ENCODE measurements around the gene RAB1A.

Gene RAB1A

DNA sequence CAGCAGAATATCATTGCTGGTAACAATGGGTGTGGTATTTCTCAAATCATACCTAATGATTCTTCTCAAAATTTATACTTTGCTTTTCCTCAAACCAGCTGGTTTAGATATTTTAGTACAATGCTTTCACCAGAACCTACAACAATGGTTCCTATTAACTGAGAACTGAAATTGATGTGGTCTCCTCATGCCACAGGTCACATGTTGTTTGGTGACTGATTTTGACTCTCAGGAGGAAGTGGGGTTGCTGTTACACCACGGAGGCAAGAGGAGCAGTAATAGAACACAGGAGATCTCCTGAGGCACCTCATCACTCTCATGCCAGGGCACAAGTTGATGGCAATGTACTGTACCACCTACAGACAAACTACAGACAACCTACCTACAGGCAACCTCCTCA lies 76.7 kb downstream of the RAB1A start:
- H3K4me3 ChIP-seq (ENCODE audit: low read length) = no peak overlapping the region
- DNase-seq (ENCODE audit: low read depth) = no peak
- TF ChIP-seq, protein P1, sequence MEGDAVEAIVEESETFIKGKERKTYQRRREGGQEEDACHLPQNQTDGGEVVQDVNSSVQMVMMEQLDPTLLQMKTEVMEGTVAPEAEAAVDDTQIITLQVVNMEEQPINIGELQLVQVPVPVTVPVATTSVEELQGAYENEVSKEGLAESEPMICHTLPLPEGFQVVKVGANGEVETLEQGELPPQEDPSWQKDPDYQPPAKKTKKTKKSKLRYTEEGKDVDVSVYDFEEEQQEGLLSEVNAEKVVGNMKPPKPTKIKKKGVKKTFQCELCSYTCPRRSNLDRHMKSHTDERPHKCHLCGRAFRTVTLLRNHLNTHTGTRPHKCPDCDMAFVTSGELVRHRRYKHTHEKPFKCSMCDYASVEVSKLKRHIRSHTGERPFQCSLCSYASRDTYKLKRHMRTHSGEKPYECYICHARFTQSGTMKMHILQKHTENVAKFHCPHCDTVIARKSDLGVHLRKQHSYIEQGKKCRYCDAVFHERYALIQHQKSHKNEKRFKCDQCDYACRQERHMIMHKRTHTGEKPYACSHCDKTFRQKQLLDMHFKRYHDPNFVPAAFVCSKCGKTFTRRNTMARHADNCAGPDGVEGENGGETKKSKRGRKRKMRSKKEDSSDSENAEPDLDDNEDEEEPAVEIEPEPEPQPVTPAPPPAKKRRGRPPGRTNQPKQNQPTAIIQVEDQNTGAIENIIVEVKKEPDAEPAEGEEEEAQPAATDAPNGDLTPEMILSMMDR (IDR thresholded peaks at IDR 0.05; ENCODE audit: insufficient read depth, low read depth, low read length, missing control alignments) = no peak

GRCh38 chr2:65050931-65051330 lies 79.0 kb downstream of the RAB1A start:
- DNase-seq (ENCODE audit: low read depth) = no peak

GRCh38 chr2:65049010-65049639 lies 80.8 kb downstream of the RAB1A start:
- no peak overlapping the region for H3K4me3 ChIP-seq (ENCODE audit: low read length)
- TF ChIP-seq, protein P1 (IDR thresholded peaks at IDR 0.05; ENCODE audit: insufficient read depth, low read depth, low read length, missing control alignments) = no peak
- DNase-seq (ENCODE audit: low read depth) = no peak

More at GRCh38 chr2:65050931-65051330, 79.0 kb downstream of the RAB1A start:
- no peak overlapping the region for H3K4me3 ChIP-seq (ENCODE audit: low read length)
- TF ChIP-seq, protein P1 (IDR thresholded peaks at IDR 0.05; ENCODE audit: insufficient read depth, low read depth, low read length, missing control alignments) = no peak

DNA sequence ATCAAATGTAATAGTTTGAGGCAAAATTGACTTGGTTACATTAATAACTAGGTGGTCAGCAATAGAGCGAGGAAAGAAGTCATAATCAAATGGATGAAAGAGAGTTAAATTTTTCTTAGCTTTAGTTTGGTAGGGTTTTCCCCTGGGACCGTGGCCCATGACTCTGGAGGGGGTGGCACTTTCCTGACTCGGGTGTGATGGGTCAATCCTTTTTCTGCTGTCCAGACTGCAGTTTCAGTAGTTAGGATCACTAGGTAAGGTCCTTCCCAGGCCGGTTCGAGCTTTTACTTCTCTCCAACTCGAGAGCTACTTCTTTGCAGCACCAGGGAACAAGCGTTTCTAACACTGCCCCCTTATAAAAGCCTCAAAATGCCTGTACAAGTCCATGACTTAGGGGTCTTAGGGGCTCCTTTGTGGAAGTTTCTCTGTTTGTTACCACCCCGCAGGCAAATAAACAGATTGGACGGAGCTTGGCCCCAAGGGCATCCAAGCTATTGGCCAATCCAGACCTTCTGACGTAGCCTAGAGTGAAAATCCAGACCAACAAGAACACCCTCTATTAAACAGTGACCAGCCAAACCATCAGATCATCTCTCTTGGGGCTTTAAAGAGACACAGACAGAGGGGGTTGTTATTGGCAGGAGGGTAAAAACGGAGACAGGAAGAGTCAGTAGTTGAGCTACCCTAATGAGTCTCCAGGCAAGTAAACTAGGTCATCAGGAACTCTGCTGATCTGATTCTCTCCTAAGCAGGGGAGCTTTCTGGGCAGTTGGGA lies 83.1 kb downstream of the RAB1A start:
- H3K4me3 ChIP-seq (ENCODE audit: low read length) = no peak overlapping the region
- no peak for DNase-seq (ENCODE audit: low read depth)
- TF ChIP-seq, protein P1 (IDR thresholded peaks at IDR 0.05; ENCODE audit: insufficient read depth, low read depth, low read length, missing control alignments) = no peak

DNA sequence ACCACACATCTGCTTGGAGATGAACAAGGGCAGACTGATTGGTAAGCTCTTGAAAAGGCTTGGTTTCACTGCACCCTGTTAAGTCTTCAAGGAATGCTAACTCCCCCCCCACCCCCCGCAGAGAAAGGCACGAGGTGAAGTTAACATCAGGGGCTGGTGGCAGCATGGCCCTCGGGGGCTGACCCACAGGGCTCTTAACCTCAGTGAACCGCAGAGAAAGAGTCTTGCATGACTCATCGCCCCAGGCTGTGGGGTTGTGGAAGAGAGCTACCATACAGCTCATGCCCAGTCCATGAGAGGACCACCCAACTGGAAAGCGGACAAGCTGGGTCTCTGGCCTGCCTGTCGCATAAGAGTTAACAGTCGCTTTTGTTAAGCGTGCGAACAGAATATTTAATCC lies 84.3 kb downstream of the RAB1A start:
- H3K4me3 ChIP-seq (ENCODE audit: low read length) = no peak overlapping the region
- TF ChIP-seq, protein P1 (IDR thresholded peaks at IDR 0.05; ENCODE audit: insufficient read depth, low read depth, low read length, missing control alignments) = no peak
- no peak for DNase-seq (ENCODE audit: low read depth)

DNA sequence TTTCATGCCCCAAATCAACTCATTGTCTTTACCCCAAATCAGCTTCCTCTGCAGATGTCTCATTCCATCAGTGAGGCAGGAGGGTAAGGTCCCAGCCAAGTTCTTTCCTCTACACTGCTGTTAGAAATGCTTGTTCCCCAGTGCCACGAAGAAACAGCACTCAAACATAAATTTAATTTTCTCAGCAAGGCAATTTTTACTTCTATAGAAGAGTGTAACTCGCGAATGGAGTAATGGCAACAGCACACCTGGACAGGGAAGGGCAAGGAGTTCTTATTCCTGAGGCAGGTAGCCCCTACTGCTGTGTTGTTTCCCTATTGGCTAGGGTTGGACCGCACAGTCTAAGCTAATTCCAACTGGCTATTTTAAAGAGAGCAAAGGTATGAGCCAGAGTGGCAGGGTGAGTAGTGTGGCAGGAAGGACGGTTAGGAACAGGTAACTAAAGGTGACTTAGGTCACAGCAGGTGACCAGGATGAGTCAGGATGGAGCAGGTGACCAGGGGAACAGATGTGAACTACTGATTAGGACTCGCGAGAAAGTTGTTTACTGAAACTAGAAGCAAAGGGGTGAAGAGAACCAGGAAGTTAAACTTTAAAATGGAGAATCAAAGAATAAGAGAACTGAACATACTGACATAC lies 85.7 kb downstream of the RAB1A start:
- TF ChIP-seq, protein P1 (IDR thresholded peaks at IDR 0.05; ENCODE audit: insufficient read depth, low read depth, low read length, missing control alignments) = no peak
- DNase-seq (ENCODE audit: low read depth) = no peak
- H3K4me3 ChIP-seq (ENCODE audit: low read length) = no peak overlapping the region

Data from epithelial cell of esophagus (primary cell).